Activated naive CD4-positive, alpha-beta T cell (primary cell): ENCODE data around the gene EPHA4.

ENCODE experiments used
- DNase-seq, 4 experiments: peaks; one replicate each; lab custom pipeline; 2025; lab: John Stamatoyannopoulos, UW

Gene EPHA4

GRCh38 chr2:221571551-221572218 lies 419 bp downstream of the EPHA4 start:
- peak in 2 of 4 experiments; percentile 12 to 25 for DNase-seq

- DNase-seq, result peak in 1 of 4 experiments; percentile 17
These were observed 1.0 kb downstream of the EPHA4 start for GRCh38 chr2:221571025-221571550.

GRCh38 chr2:221570321-221570935 lies 1.7 kb downstream of the EPHA4 start:
- no peak for DNase-seq

GRCh38 chr2:221569871-221570270 lies 2.2 kb downstream of the EPHA4 start:
- DNase-seq, result no peak

GRCh38 chr2:221569425-221569845 lies 2.7 kb downstream of the EPHA4 start:
- DNase-seq, result no peak

DNA sequence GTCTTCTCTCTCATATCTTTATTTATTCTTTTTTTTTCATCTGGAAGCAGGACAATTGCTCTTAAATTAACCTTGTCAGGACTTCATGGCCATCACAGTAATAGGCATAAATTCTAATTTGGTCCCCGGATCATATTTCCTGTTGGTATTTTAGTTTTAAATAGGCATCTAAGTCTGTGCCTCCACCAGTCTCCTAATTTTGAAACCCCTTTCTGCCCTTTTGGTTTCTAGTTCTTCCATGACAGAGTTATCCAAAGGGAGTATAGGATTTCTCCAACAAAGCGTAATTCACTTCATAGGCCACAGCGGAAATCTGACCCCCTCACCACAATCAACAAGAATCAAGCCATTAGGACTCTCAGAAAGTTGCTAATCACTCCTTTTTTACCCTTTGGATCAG lies 3.8 kb downstream of the EPHA4 start:
- no peak for DNase-seq

DNA sequence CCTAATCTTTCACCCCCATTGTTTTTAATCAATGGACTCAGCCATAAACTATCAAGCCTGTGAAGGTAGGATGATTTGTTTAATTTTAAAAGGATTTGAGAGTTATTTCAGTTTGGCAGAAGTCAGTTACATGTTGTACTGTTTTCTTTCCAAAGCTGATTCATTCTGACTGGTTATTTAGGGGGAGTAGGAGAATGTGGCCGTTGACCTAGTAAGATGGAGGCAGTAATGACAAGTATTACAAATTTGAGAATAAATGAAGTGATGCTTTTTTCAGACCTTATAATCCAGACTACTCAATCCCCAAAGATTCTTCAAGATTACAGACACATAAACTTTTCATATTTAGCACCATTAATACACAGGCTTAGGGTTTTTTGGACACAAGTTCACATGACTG lies 4.3 kb downstream of the EPHA4 start:
- DNase-seq, result no peak

DNA sequence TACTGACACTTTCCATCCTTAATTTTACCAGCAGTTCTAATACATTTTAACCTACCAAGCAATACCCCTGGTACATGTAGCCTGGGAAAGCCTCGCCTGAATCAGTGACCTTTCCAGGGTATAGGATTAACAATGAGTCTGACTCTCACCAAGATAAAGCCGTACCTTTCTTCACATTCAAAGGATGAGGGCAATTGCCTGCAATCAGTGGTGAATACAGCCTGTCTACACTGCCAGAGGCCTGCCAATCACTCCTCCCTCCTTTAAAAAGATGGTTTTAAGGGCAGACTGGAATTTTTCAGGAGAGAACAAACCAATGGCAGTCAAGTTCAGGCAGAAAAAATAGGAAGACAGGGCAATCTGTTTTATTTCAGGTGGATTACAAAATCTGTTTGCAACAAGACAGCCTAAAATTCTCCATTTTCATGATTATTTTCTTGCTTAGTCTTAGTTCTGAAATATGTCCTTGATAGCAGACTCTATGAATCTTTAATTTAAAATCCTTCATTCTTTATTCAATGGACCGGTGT lies 4.8 kb downstream of the EPHA4 start:
- DNase-seq, result no peak

DNA sequence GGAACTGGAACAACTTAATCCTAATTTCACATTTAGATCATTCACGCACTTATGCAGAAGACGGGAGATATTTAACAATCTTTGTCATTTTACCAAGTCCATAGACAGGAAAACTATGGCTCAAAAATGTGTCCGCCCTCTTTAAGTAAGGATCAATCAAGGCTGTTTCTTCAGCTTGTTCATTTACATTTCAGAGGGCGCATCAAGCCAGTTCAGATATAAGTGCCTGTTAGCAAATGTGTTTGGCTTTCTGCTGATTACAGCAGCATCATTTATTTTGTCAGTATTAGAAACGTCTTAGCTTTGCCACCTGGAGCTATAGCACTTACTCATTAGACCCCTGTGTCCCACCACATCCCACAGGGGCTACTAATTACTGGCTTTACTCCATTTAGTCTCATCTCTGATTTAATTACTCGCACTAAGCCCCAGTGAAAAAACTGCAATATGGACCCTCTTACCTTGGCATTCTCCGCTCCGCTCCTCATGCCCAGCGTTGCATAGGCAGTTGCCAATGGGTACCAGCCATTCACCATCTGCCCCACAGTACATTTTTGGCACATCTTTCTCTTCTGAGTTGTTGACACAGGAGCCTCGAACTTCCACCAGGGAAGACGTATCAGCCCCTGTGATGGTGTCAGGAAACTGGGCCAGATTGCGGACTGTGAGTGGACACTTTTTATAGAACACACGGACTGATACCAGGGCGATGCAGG lies 8.7 kb downstream of the EPHA4 start:
- no peak for DNase-seq

DNA sequence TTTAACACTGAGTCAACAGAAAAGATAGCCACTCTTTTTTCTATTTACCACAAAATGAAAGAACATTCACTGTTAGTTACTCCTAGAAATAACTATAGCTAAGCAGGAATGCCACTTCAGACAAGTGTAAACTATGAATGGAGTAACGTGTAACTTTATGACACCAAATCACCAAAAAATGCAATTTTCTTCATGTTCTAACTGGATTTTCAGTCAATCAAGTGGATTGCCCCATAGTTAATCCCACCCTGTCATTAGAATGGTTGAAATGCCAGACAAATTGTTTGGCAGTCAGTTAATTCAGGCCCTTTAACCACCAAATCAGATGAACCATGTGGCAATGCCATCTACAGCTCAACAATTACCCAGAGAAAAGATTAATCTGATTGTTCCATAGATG lies 9.9 kb downstream of the EPHA4 start:
- DNase-seq, result no peak

DNA sequence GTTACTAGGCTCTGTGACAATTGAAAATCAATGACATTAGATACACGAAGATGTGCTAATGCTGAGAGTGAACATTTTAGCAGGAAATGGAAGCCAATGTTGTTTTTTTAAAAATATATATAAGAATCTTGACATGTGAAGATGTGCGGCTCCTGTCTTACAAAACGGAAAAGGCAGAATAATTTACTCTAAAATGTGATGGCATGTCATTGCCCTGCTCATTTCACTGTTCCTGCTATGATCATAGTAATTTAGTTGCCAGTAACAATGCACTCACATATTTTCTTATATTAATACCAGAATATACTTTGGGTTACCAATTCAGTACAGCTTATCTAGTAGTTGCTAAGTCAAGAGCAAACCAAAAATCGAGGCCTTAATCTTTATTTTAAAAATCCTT lies 10.3 kb downstream of the EPHA4 start:
- DNase-seq, result no peak

DNA sequence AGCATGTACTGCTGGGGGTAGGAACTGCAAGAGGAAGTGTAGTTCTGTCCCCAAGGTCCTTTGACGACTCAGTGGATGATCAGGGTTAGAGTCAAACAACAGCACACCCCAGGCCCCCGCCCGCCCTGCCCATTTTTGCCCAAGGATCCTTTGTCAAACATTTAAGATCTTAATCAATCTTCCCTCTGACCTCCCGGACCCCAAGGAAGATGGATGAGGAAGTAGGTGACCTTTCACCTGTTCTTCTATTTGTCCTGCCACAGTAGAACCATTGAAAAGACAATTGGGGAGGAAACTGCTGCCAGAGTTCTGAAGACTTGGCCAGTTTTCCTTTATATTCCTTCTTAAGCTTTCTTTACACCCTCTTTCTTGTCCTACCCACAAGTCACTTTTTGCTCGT lies 12.1 kb downstream of the EPHA4 start:
- DNase-seq, result no peak

GRCh38 chr2:221558107-221558506 lies 14.0 kb downstream of the EPHA4 start:
- no peak for DNase-seq

GRCh38 chr2:221555494-221555846 lies 16.6 kb downstream of the EPHA4 start:
- DNase-seq, result no peak

DNA sequence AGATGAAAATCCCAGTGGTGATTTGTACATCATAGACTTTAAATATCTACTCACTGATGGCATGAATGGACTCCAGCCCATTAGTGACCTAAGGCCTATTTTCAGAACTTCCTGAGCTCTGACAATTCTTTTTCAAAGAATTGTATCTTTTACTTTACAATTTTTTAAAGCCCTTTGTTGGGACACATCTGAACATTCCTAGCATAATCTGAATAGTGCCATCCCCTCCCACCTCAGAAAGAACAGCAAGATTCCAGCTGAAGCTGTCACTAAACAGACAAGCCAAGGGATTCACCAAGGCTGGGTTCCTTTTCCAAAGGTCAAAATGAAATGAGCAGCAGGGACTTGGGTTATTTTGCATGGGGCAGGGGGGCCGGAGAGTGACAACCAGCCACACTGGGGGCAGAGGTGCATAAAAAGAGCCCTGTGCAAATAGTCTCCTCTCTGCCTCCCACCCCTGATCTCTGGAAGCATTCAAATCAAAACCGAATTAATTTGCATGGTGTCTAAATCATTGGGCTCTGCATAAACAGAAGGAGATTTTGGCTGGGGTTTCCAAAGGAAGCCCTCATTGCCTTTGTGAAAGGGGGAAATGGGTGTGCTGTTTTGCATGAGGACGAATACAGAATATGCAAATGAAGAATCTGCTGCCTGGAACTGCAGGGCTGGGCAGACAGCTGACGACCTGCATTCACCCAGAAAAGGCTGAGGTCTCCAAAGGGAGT lies 17.2 kb downstream of the EPHA4 start:
- DNase-seq, result no peak

- no peak for DNase-seq
These were observed 18.8 kb downstream of the EPHA4 start for GRCh38 chr2:221553333-221553732.

DNA sequence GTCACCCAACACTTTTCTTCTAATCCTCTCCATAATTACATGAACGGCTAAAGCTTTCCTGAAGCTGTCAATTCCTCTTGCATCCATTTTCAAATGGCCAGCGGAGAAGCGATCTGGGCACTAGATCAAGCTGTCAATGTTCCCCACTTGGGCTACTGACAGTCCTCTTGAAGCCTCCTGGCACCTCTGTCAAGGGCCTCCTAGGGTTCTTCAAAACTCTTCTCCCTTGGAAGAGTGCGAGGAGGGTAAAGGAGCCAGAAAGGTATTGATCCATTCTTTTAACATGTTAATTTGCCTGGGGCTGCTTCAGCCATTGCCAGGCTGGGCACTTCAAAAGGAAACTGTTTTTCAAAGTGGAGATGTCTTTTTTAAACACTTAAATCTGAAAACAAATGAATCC lies 19.8 kb downstream of the EPHA4 start:
- DNase-seq, result no peak

- DNase-seq, result no peak
These were observed 20.2 kb downstream of the EPHA4 start for GRCh38 chr2:221551864-221552263.

DNA sequence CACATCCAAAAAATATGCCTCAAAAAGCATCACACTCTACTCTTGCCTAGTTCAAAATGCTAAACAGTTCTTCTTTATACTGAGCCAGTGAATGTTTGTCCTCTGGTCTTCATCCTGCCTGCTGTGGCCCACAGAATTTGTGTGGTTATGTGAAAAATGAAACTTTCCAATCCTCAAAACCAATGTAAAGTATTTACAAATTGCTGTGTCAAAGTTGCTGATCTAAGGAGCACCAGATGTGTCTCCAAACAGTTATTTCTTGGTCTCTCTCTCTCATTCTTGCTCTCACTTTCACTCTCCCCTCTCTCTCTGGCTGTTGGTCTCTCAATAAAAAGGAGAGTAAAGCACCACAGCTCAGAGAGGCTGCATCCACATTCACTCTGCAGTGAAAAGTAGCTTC lies 23.0 kb downstream of the EPHA4 start:
- DNase-seq, result no peak

DNA sequence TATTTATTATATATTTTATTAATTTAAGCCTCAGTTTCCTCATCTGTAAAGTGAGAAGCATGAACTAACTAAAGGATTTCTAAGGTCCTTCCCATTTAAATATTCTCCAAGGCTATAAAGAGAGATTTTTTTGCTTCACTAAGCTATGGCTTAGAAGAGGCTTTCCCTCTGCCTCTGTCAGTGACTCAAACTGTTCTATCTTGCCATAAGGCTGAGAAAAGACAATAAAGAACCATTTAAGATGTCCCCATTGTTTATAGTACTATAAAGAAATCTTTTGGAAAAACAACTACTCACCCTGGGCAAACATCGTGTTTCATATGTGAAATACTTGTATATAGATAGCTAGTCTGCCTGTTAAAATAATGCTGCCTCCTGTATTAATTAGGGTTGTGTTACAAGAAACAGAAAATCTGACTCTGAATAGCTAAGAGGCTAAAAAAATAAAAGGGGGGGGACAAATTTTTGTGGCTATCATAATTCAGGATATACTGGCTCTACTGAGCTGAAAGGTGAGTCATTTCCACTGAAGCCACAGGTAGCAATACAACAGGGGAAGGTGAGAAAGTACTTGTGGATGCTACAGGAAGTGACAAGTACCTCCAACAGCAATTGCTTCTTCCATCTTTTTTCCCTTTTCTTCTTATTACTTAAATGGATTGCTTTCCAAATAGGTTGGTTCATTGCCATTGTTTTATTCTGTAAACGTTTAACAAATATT lies 25.4 kb downstream of the EPHA4 start:
- no peak for DNase-seq

DNA sequence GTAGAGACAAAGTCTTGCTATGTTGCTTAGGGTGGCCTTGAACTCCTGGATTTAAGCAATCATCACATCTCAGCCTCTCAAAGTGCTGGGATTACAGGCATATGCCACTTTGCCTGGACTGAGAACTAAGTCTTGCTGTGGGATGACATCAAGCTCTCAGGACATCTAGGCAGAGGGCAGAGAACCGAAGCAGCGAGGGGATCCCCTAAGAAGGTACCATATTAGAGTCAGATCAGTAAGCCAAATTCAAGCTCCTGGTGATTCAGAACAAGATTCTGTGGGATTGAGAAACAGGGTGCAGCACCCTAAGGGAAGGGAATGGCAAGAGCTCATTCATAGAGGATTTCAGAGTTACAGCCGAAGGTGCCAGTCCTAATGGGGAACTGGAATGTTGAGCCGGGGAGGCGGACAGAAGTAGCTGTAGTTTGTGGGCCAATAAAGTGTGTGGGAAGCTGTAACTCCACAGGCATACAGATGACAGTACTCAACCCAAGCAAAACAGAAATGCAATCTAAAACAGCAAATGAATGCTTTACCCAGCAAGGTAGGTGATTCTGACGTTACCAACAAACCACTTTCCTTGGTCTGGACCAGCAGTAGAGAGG lies 30.9 kb downstream of the EPHA4 start:
- DNase-seq, result no peak
